Brain microvascular endothelial cell (primary cell): Measurements from ENCODE around the gene MCRIP1.

Experiments
- DNase-seq: peaks from one replicate; pipeline ENCODE4 v3.0.0-alpha.2; 2020
- H3K27ac ChIP-seq: fragments of 250-450 bp; sonication (Bioruptor Pico); 2 replicates; pipeline ENCODE4 v1.5.1; 2020; ENCODE audit warnings: mild to moderate bottlenecking, moderate library complexity
- H3K27me3 ChIP-seq: fragments of 250-450 bp; sonication (Bioruptor Pico); replicated peaks from 2 replicates; pipeline ENCODE4 v1.5.1; 2020; ENCODE audit warnings: mild to moderate bottlenecking
- H3K36me3 ChIP-seq: fragments of 250-450 bp; sonication (Bioruptor Pico); replicated peaks from 2 replicates; pipeline ENCODE4 v1.5.1; 2020; ENCODE audit warnings: mild to moderate bottlenecking
- H3K4me3 ChIP-seq: 2 replicates; pipeline ENCODE4 v1.5.1; 2011; ENCODE audit warnings: low read depth, mild to moderate bottlenecking, control low read depth, low read length, moderate library complexity
- in situ Hi-C: cut with HindIII; loops from 2 replicates; pipeline ENCODE4 v1.10.0; 2017; ENCODE audit warnings: low sequenced_read_pairs, low pct_ligation_motif_present
- TF ChIP-seq, protein P1 (sequence below): IDR thresholded peaks from 2 replicates; pipeline ENCODE4 v1.5.1; 2011; ENCODE audit warnings: low read depth, mild to moderate bottlenecking, moderate library complexity, low read length, control low read depth, inconsistent platforms; ENCODE audit errors: missing control alignments

MCRIP1 gene

DNA sequence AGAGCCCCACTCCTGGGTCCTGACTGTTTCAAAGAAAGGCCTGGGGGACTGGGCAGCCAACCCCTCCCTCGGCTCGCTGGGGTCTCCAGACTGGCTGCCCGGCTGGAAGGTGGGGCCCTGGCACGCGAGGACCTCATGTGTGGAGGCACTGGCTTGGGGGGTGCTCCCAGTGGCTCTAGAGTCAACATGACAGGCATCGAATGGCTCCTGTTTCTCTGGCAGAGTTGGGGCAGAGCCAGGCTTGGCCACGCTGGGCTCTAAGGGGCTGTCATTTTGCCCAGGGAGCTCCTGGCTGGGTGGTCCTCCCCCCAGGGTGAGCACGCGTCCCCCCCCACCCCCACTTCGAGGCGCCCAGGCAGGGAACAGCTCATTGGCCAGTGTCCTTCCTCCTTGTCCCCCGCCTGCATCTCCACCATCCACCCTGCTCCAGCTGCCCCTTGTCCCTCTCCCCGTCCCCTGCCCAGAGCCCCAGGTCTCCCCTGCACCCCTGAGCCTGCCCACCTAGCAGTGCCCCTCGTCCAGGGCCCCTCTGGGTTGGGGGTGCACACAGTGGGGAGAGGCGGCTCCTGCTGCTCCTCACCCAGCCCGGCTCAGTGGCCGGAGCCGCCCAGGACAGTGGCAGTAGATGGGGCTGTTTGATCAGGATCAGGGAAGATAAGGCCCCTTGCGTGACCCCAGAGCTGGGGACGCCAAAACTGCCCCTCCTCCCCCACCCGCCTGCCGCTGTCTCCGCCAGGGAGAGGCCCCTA is 26.5 kb downstream of the MCRIP1 start:
- Histone ChIP-seq H3K4me3 (no peak overlapping the region), H3K36me3 (no peaks in the 10 kb centered on the region), H3K27me3 (peaks cover 62% of the 10 kb centered on the region), H3K27ac (no peak overlapping the region)
- DNase-seq, result no peak
- TF ChIP-seq, protein P1, sequence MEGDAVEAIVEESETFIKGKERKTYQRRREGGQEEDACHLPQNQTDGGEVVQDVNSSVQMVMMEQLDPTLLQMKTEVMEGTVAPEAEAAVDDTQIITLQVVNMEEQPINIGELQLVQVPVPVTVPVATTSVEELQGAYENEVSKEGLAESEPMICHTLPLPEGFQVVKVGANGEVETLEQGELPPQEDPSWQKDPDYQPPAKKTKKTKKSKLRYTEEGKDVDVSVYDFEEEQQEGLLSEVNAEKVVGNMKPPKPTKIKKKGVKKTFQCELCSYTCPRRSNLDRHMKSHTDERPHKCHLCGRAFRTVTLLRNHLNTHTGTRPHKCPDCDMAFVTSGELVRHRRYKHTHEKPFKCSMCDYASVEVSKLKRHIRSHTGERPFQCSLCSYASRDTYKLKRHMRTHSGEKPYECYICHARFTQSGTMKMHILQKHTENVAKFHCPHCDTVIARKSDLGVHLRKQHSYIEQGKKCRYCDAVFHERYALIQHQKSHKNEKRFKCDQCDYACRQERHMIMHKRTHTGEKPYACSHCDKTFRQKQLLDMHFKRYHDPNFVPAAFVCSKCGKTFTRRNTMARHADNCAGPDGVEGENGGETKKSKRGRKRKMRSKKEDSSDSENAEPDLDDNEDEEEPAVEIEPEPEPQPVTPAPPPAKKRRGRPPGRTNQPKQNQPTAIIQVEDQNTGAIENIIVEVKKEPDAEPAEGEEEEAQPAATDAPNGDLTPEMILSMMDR, result no peak
- in situ Hi-C loops, result no loop called here

DNA sequence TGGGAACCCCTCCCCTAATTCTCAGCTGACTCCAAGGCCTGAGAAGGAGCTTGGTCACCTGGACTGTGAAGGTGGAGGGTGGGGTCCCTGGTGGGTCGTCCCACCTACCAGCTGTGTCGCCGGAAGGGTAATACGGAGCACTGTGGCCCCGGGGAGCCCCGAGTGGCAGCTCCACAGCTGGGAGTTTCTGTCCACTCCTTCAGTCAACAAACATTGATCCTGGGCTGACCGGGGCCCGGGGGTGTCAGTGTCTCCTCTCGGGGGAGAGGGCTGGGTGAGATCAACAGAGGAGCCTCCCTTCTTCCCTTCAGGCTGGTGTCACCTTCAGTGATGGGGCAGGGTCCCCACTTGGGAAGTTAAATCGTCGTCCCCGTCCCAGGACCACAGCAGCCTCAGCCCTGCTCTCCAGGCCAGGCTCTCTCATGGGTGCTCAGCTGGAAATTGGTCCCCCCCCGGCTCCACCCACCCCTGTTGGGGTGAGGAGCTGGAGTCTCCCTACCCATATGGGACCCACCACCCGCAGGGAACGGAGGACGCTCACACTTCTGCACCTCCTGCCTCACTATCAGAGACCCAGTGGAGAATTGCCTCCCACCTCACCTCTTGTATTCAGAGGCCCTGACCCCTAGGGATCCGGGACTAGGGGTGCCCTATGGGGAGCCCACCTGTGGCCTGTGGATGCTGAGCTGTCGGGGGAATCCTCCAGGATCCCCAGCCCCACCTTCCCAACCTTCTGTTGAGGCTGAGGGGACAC is 27.2 kb downstream of the MCRIP1 start:
- DNase-seq, result no peak
- TF ChIP-seq, protein P1, result no peak
- H3K27me3 ChIP-seq, result peaks cover 65% of the 10 kb centered on the region
- H3K36me3 ChIP-seq, result no peaks in the 10 kb centered on the region
- H3K27ac ChIP-seq, result no peak overlapping the region
- H3K4me3 ChIP-seq, result no peak overlapping the region
- in situ Hi-C loops, result no loop called here

DNA sequence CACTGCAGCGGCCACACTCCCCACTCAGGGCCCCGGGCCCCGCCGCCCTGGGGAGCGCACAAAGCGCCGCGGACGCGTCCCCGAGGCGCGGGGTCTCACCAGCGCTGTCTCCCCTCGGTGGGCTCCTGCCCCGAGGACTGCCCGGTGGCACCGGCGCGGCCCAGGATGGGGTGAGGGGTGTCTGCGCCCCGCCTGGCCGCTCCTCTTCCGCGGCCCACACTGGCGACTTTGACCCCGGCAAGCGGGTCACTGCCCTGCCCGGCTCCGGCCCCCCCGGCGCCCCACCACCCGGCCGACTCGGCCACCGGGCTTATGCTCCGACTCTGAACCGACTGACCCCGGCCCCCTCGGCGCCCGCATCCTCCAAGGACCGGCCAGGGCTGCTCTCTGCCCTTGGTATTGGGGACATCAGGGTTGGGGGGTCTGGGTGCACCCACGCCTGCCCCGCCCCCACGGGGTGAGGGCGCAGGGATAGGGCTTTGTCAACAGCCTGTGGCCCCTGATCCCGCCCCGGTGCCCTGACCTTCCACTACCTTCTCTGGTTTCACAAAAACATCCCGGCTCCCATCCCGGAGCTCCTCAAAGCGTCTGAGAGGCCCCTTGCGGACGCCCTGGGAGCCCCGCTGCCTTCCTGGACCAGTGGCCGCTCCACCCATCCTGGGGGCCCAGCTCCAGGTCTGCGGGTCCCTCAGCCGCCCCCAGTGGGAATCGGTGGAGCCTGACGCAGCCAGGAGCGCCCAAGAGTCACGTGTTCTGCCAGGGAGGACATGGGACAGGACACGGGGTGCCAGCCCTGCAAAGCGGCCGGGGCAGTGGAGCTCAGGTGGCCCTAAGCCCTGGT is 28.3 kb downstream of the MCRIP1 start:
- peaks cover 65% of the 10 kb centered on the region for H3K27me3 ChIP-seq
- TF ChIP-seq, protein P1, result no peak
- H3K4me3 ChIP-seq, result no peak overlapping the region
- in situ Hi-C loops, result no loop called here
- H3K27ac ChIP-seq, result no peak overlapping the region
- H3K36me3 ChIP-seq, result no peaks in the 10 kb centered on the region
- DNase-seq, result no peak

DNA sequence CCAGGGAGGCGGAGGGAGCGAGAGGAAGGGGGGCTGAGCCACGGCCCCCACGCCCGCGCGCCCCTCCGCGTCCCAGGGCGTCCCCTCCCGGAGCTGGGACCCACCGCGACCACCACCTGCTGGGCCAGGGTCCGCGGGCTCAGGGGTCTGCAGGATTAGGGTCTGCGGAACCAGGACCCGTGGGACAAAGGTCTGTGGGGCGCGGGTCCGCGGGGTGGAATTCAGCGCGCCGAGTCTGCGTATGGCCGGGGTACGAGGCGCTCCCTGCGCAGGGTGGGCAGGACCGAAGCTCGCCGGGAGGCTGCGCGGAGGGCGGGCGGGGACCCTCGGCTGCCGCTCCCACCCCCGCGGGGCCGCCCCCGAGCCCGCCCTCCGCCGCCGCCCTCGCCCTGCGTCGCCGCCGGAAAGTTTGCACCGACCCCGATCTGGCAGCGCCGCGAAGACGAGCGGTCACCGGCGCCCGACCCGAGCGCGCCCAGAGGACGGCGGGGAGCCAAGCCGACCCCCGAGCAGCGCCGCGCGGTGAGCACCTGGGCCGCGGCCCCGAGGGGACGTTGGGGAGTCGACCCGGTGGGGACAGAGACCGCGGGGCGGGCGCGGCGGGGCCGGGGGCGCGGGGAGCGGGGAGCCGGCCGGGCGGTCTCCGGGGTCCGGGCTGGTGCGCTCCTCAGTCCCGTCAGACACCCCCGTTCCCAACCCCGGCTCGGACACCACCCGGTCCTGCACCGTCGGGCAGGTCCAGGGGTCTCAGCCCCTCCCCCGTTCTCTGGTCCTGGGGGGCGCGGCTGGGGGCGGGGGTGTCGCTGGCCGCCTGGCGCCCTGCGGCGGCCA is 29.1 kb downstream of the MCRIP1 start, which contains the start of gene GCGR:
Gene GCGR, plus strand, starts transcription at position 423 of the 831 bp plus-strand sequence. CDS start 4,869 bp downstream, outside the sequence.
- TF ChIP-seq, protein P1, result no peak
- in situ Hi-C loops, result no loop called here
- Histone ChIP-seq H3K27ac (no peak within 1 kb of the TSS), H3K27me3 (peaks cover 62% of the 10 kb centered on the region), H3K36me3 (no peaks in the 10 kb centered on the region), H3K4me3 (no peak within 1 kb of the TSS)
- DNase-seq, result no peak

DNA sequence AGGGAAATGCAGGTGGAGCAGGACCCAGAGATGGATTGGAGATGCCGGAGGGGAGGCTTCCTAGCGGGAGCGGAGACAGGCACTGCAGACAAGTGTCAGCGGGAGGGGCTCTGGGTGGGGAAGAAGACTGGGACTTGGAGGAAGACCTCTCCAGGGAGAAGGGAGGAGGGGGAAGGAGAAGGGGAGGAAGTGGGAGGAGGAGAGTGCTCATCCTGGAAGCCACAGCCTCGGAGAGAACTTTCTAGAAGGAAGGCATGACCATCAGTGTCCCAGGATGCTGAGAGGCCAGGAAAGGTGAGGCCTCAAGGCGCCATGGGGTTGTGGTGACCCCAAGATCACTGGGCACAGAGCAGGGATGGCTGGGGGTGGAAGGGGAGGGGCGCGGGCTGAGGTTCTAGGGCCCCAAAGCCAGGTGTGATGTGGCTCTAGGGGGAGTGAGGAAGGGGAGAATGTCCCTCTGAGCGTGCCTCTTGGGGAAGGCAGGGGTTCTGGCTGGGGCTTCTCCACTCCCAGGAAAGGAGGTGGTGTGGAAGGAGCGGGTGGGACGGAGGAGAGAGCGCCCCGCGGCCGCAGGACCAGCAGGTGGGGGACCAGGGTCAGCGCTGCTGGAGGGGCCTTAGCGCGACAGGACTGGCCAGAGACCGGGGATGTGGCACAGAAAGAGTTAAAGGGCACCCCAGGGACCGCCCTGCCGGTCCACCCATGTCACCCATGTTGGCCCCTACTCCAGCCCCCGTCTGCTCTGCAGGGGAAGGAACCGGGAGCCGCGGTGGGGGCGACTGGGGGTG is 30.0 kb downstream of the MCRIP1 start:
- Histone ChIP-seq H3K4me3 (no peak overlapping the region), H3K27me3 (peaks cover 58% of the 10 kb centered on the region), H3K27ac (no peak overlapping the region), H3K36me3 (no peaks in the 10 kb centered on the region)
- TF ChIP-seq, protein P1, result no peak
- no peak for DNase-seq
- in situ Hi-C loops, result no loop called here
